C4-2B (cell line): ENCODE data around the gene LRRFIP1.
"Not testable (repeated sequence)": the region's sequence is repeated elsewhere in the genome, so short reads cannot be mapped to it uniquely, and the experiment has no call there.

Experiments
- H3K27ac ChIP-seq: fragments of 450-650 bp; 2 replicates; pipeline ENCODE4 v1.5.1; 2017
- ZFX ChIP-seq: fragments of 450-650 bp; IDR thresholded peaks from 2 replicates; pipeline ENCODE4 v1.6.1; 2017
- TF ChIP-seq, protein P1 (sequence below): fragments of 450-650 bp; conservative IDR thresholded peaks from 2 replicates; pipeline ENCODE4 v1.5.1; 2017; ENCODE audit warnings: mild to moderate bottlenecking

Gene LRRFIP1

DNA sequence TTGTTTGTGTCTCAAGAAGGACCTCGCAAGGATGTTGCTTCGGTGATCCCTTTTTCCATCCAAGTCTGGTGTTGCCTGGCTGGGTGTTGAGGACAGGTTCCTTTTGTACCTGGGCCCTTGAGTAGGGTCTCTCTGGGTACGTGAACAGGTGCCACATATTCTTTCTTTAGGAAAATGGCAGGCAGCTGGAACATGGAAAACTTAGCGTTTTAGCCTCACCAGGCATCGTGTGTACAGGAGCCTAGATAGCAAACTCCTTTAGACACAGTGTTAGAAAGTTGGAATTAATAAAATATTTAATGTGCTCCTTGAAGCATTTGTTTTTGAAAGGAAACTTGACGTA lies 116.9 kb downstream of the LRRFIP1 start:
- H3K27ac ChIP-seq: no peak overlapping the region; the same call in 1 of the 2 replicates
- no peak for TF ChIP-seq ZFX
- TF ChIP-seq, protein P1, sequence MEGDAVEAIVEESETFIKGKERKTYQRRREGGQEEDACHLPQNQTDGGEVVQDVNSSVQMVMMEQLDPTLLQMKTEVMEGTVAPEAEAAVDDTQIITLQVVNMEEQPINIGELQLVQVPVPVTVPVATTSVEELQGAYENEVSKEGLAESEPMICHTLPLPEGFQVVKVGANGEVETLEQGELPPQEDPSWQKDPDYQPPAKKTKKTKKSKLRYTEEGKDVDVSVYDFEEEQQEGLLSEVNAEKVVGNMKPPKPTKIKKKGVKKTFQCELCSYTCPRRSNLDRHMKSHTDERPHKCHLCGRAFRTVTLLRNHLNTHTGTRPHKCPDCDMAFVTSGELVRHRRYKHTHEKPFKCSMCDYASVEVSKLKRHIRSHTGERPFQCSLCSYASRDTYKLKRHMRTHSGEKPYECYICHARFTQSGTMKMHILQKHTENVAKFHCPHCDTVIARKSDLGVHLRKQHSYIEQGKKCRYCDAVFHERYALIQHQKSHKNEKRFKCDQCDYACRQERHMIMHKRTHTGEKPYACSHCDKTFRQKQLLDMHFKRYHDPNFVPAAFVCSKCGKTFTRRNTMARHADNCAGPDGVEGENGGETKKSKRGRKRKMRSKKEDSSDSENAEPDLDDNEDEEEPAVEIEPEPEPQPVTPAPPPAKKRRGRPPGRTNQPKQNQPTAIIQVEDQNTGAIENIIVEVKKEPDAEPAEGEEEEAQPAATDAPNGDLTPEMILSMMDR: no peak

DNA sequence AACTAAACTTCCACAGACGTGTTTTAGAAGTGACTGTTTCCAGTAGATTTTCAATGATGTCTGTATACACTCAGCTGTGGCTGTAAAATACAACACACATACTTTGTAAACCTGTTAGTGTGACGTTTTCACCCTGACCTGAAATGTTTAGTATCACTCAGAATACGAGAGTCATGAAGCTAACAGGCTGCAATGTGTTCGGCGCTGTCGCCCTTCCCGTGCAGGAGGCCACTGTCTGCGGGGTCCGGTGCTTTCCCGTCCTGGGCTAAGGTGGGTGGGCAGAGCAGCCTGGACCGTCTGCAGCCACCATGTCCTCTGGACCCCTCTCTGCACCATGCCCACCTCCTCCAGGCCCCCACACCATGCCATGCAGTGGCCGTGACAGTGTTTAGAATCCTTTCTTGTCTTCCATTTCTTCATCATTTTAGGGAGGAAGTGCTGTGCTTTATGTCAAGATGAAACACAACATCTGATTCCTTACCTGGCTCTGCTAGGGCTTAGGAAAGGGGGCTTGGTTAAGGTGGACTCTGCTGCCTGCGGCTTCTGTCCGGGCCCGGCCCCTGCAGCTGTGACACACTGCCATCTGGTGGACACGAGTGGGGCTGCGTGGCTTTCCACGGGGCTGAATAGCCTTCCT lies 117.3 kb downstream of the LRRFIP1 start:
- H3K27ac ChIP-seq: peak overlapping the region; percentile 10
- TF ChIP-seq, protein P1: peak; percentile 97
- no peak for TF ChIP-seq ZFX

DNA sequence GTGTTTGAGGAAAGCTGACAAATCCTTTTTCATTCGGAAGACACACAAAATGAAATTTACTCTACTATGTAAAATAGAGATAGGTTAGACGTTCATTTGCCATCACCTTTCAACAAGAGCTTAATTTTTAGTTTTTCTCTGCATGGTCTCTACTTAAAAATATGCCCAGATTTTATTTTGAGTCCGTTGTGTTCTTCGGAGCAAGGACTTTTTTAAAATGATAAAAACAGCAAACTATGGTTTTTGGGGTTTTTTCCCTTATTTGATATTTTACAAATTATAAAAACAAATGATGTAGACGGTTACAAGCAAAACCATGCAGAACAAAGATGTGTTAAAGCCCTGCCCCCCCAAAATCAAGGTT lies 117.8 kb downstream of the LRRFIP1 start:
- H3K27ac ChIP-seq: peak overlapping the region; percentile 10; the same call in 1 of the 2 replicates

DNA sequence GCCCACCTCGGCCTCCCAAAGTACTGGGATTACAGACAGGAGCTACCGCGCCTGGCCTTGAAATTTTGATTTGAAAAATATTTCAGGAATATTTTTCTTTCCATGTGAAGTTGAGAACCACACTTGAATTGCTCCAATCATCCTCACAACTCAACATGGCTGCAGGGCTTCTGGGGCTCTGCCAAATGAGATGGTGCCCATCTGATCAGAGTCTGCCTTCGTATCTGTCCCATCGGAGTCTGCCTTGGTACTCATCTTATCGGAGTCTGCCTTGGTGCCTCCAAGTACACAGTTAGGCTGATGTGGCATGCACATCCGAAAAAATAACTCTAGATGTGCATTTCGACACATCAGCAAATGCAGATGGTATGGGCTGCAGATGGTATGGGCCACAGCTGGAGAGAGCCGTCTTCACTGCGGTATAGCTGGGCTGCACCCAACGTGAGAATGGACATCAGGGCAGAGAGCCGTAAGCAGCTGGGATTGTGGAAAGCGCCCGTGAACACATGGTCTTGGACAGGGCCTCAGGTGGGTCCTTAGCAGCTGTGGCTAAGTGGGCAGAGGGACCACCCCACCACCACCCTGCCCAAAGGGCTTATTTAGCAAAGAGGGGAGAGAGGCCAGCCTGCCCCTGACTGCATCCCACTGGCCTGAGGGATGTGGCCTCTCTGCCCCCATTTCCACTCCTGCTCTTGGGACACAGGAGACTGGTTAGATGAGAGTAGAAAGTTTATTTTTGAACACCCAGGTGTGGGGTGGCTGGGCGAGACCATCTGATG lies 119.1 kb downstream of the LRRFIP1 start:
- TF ChIP-seq ZFX: no peak
- TF ChIP-seq, protein P1: no peak
- no peak overlapping the region for H3K27ac ChIP-seq

More for the DNA sequence above, 117.8 kb downstream of the LRRFIP1 start:
- TF ChIP-seq ZFX: no peak
- TF ChIP-seq, protein P1: peak; percentile 38

DNA sequence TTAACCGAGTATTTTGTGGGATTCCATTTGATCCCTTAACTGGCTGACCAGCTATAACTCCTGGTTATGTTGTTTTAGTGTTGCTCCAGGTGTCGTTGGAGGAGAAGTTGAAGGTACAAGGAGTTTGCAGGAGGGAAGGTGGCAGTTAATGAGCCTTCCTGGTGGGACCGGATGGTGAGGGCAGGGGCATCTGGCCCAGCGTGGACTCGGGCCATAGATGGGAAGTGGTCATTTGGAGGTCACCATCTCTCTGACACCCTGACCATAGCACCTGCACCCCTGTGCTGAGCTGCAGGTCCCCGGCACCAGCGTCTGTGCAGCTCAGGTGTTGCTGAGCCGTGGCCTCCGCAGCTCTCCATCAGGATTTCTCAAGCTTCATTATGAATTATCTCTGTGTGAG lies 119.8 kb downstream of the LRRFIP1 start:
- H3K27ac ChIP-seq: no peak overlapping the region
- no peak for TF ChIP-seq ZFX
- TF ChIP-seq, protein P1: no peak

DNA sequence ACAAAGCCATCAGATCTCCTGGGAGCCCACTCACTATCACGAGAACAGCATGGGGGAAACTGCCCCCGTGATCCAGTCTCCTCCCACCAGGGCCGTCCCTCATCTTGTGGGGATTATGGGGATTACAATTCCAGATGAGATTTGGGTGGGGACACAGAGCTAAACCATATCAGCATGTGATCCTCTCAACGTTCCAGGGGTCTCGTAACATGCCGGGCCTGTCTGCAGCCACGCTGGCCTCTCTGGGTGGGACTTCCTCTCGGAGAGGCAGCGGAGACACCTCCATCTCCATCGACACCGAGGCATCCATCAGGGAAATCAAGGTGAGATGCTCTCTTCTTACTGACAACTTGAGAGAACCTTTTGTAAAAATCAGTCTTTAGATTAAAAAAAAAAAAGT lies 121.6 kb downstream of the LRRFIP1 start:
- no peak overlapping the region for H3K27ac ChIP-seq

DNA sequence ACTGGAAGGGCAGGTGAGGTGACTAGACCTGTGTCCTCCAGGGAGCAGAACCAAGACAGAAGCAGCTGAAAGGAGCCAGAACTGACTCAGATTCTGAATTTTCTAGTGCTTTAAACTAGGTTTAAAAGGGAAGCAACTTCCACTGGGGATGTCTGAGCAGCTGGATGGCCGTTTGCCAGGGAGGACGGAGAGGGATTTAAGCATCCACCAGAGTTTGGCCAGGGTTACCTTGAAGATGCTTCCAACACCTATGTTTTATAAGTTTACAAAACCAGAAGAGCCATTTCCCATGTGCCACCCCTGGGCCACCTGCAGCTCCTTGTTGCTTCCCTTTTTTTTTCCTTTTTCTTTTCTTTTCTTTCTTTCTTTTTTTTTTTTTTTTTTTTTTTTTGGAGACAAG lies 122.6 kb downstream of the LRRFIP1 start:
- TF ChIP-seq ZFX: no peak
- TF ChIP-seq, protein P1: no peak
- no peak overlapping the region for H3K27ac ChIP-seq

More for the DNA sequence above, 121.6 kb downstream of the LRRFIP1 start:
- TF ChIP-seq, protein P1: no peak
- no peak for TF ChIP-seq ZFX

DNA sequence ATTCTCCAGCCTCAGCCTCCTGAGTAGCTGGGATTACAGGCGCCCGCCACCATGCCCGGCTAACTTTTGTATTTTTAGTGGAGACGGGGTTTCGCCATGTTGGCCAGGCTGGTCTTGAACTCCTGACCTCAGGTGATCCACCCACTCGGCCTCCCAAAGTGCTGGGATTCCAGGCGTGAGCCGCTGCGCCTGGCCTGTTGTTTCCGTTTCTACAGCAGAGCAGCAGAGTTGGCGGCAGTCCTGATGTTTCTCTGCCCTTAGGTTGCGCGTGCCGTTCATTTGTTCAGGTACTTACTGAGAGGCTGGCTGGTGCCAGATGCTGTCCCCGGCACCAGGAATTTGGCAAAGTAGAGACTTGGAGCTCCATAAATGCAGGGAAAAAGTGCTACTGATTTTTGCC lies 123.1 kb downstream of the LRRFIP1 start:
- not testable (repeated sequence) for H3K27ac ChIP-seq
